Activated B cell treated with CpG ODN at 0.5 μM for 24 hours (primary cell): ENCODE data around the gene SEMA6B. TPM values are rescaled to one million over a fixed set of nuclear protein-coding genes. Genes with fewer than 3 reads are reported as not detected.
"Not testable (repeated sequence)": the region's sequence is repeated elsewhere in the genome, so short reads cannot be mapped to it uniquely, and the experiment has no call there.

Experiments used
- ATAC-seq: fragments of 200-7000 bp; cut with Tn5 transposase; one replicate; pipeline ENCODE4 v1.10.0; 2021; ENCODE audit warnings: low read depth, mild to moderate bottlenecking, moderate library complexity
- CTCF ChIA-PET: fragments of 350-600 bp; sonication (Branson Sonifier 250); formaldehyde crosslinking; loops from one replicate; lab custom pipeline; 2021; ENCODE audit warnings: antibody characterized with exemption; lab: Charles Lee
- POLR2A ChIA-PET: fragments of 350-600 bp; sonication (Branson Sonifier 250); formaldehyde crosslinking; loops from one replicate; lab custom pipeline; 2021; ENCODE audit warnings: antibody characterized with exemption; lab: Charles Lee
- DNase-seq: peaks from one replicate; pipeline ENCODE4 v3.0.0; 2022
- H3K27ac Mint-ChIP-seq: one replicate; pipeline ENCODE4 v1.8.0; 2020; ENCODE audit warnings: mixed read lengths
- H3K27me3 Mint-ChIP-seq: one replicate; pipeline ENCODE4 v1.8.0; 2021; ENCODE audit warnings: mixed read lengths
- H3K36me3 Mint-ChIP-seq: one replicate; pipeline ENCODE4 v1.8.0; 2021; ENCODE audit warnings: low read depth, mixed read lengths
- H3K4me1 Mint-ChIP-seq: one replicate; pipeline ENCODE4 v1.8.0; 2021; ENCODE audit warnings: mixed read lengths
- H3K4me3 Mint-ChIP-seq: one replicate; pipeline ENCODE4 v1.8.0; 2020; ENCODE audit warnings: mild to moderate bottlenecking, mixed read lengths
- H3K9me3 Mint-ChIP-seq: one replicate; pipeline ENCODE4 v1.8.0; 2020; ENCODE audit warnings: mixed read lengths
- CTCF ChIP-seq: fragments of 200-600 bp; IDR thresholded peaks from one replicate; pipeline ENCODE4 v1.8.0; 2022; ENCODE audit warnings: antibody characterized with exemption, mild to moderate bottlenecking
- intact Hi-C: fragments of 100-400 bp; cut with micrococcal nuclease; formaldehyde crosslinking; loops from one replicate; pipeline ENCODE4 v1.15.1; 2024
- total RNA-seq: library from RNA; stranded (reverse); gene quantifications from 2 replicates; pipeline ENCODE4 v1.2.3, GENCODE V29; 2022

The SEMA6B gene
- total RNA-seq, 1 donor from 2014 or later, result 0.11 TPM

- H3K4me3 Mint-ChIP-seq, result no peak overlapping the region
- ATAC-seq (no peak), DNase-seq (no peak)
- intact Hi-C loops, result no loop called here
- no peak overlapping the region for H3K27ac Mint-ChIP-seq
- peaks cover 10% of the 10 kb centered on the region for H3K27me3 Mint-ChIP-seq
- CTCF ChIA-PET, result no interaction called here
- peaks cover 5% of the 10 kb centered on the region for H3K4me1 Mint-ChIP-seq
- POLR2A ChIA-PET, result no interaction called here
- no peak for TF ChIP-seq CTCF
- no peaks in the 10 kb centered on the region for H3K36me3 Mint-ChIP-seq
- no peaks in the 10 kb centered on the region for H3K9me3 Mint-ChIP-seq
Measured at GRCh38 chr19:4531562-4532165, 27.8 kb downstream of the SEMA6B start.

- CTCF ChIA-PET, result no interaction called here
Measured at GRCh38 chr19:4529924-4530522, 29.5 kb downstream of the SEMA6B start.

GRCh38 chr19:4528843-4529242 lies 30.6 kb downstream of the SEMA6B start:
- Mint-ChIP-seq H3K27me3 (peaks cover 6% of the 10 kb centered on the region), H3K9me3 (no peaks in the 10 kb centered on the region), H3K4me1 (peaks cover 2% of the 10 kb centered on the region), H3K36me3 (no peaks in the 10 kb centered on the region), H3K27ac (no peak overlapping the region), H3K4me3 (no peak overlapping the region)
- DNase-seq (no peak), ATAC-seq (no peak)
- TF ChIP-seq CTCF, result no peak
- ChIA-PET CTCF (no interaction called here), POLR2A (interaction anchor here (0.6 kb wide), 1 partner anchor 699 kb away, joined by 3 read pairs; no protein-coding TSS in a partner anchor)
- intact Hi-C loops, result no loop called here

More at GRCh38 chr19:4529924-4530522, 29.5 kb downstream of the SEMA6B start:
- ATAC-seq (no peak), DNase-seq (no peak)
- no peaks in the 10 kb centered on the region for H3K36me3 Mint-ChIP-seq
- no peak overlapping the region for H3K4me3 Mint-ChIP-seq
- H3K9me3 Mint-ChIP-seq, result no peaks in the 10 kb centered on the region
- no peak for TF ChIP-seq CTCF
- H3K4me1 Mint-ChIP-seq, result peaks cover 2% of the 10 kb centered on the region
- H3K27ac Mint-ChIP-seq, result no peak overlapping the region
- intact Hi-C loops, result no loop called here
- H3K27me3 Mint-ChIP-seq, result peaks cover 6% of the 10 kb centered on the region
- POLR2A ChIA-PET, result no interaction called here

GRCh38 chr19:4527377-4527776 lies 32.1 kb downstream of the SEMA6B start:
- H3K4me1 Mint-ChIP-seq, H3K4me3 Mint-ChIP-seq, ATAC-seq, H3K9me3 Mint-ChIP-seq, H3K27ac Mint-ChIP-seq, POLR2A ChIA-PET, H3K36me3 Mint-ChIP-seq, DNase-seq, H3K27me3 Mint-ChIP-seq, intact Hi-C loops: not testable (repeated sequence)
- CTCF ChIA-PET, result interaction anchor here (1.3 kb wide), 1 partner anchor 11 kb away, joined by 3 read pairs; no protein-coding TSS in a partner anchor

GRCh38 chr19:4525563-4526002 lies 33.9 kb downstream of the SEMA6B start:
- ChIA-PET POLR2A (interaction anchor here (0.5 kb wide), 1 partner anchor 972 kb away, joined by 4 read pairs; no protein-coding TSS in a partner anchor), CTCF (interaction anchor here (0.8 to 3.4 kb wide), 10 partner anchors 9 to 259 kb away, joined by 3 to 40 read pairs (median 4); partner anchors contain the start of genes HDGFL2 and PLIN5)
- no peak overlapping the region for H3K27ac Mint-ChIP-seq
- H3K4me3 Mint-ChIP-seq, result no peak overlapping the region
- no peaks in the 10 kb centered on the region for H3K4me1 Mint-ChIP-seq
- no peaks in the 10 kb centered on the region for H3K9me3 Mint-ChIP-seq
- H3K36me3 Mint-ChIP-seq, result no peaks in the 10 kb centered on the region
- intact Hi-C loops, result loop anchor here (1.0 kb wide), 2 partner anchors 173 to 258 kb away; no protein-coding TSS in a partner anchor
- no peak for TF ChIP-seq CTCF
- H3K27me3 Mint-ChIP-seq, result peaks cover 5% of the 10 kb centered on the region
- DNase-seq (no peak), ATAC-seq (no peak)
